Placental epithelial cell (primary cell): Measurements from ENCODE around the gene LRRC10B. TPM values are rescaled to one million over a fixed set of nuclear protein-coding genes. Genes with fewer than 3 reads are reported as not detected.

Experiments
- small RNA-seq: library from RNA; depleted of rRNA; stranded (forward); fragments of <200 nt; gene quantifications from one replicate; pipeline ENCODE3, GENCODE V24; 2012
- total RNA-seq: library from RNA; depleted of rRNA; stranded (reverse); fragments of >200 nt; gene quantifications from 2 replicates; pipeline ENCODE4 v1.2.3, GENCODE V29; 2012

The LRRC10B gene
- total RNA-seq = not detected in 2 replicates

GRCh38 chr11:61507962-61508861 lies at the start of gene LRRC10B:
Gene LRRC10B, plus strand, starts transcription at chr11:61508749. Its CDS starts 250 bp downstream, at chr11:61508999.

Small RNA genes lying within 50 kb of the gene (small RNA-seq; reads per million reads assigned to genes)
- not detected for gene MIR4488

Other genes with a start within 250 kb of the LRRC10B start
- 0.39 and 0.65 TPM in 2 replicates for gene VWCE, start 213.4 kb upstream of the LRRC10B start, total RNA-seq
- 267 and 359 TPM in 2 replicates for gene DDB1, start 175.6 kb upstream of the LRRC10B start, total RNA-seq
- gene TKFC, start 175.5 kb upstream of the LRRC10B start, total RNA-seq = 30.9 and 46.7 TPM in 2 replicates
- gene CYB561A3, start 146.9 kb upstream of the LRRC10B start, total RNA-seq = 38.9 and 57.0 TPM in 2 replicates
- gene TMEM138, start 146.4 kb upstream of the LRRC10B start, total RNA-seq = 13.0 and 15.4 TPM in 2 replicates
- 11.0 and 16.9 TPM in 2 replicates for gene TMEM216, start 116.2 kb upstream of the LRRC10B start, total RNA-seq
- gene CPSF7, start 78.8 kb upstream of the LRRC10B start, total RNA-seq = 35.5 and 36.5 TPM in 2 replicates
- 41.6 and 54.5 TPM in 2 replicates for gene SDHAF2, start 78.6 kb upstream of the LRRC10B start, total RNA-seq
- gene SYT7, start 72.3 kb downstream of the LRRC10B start, total RNA-seq = 0.22 and 0.39 TPM in 2 replicates
- 6.3 and 6.6 TPM in 2 replicates for gene DAGLA, start 171.6 kb downstream of the LRRC10B start, total RNA-seq
- 0.22 and 1.2 TPM in 2 replicates for gene MYRF, start 243.9 kb downstream of the LRRC10B start, total RNA-seq